Keratinocyte (primary cell): ENCODE results near the gene LDHB. TPM values are rescaled to one million over a fixed set of nuclear protein-coding genes. Genes with fewer than 3 reads are reported as not detected.

Experiments
- DNase-seq: peaks from one replicate; pipeline ENCODE4 v3.0.0-alpha.2; 2011; ENCODE audit warnings: low read depth, missing footprints, low spot score
- FAIRE-seq: peaks from 2 replicates; lab custom pipeline; 2011; peaks lifted over from hg19 to GRCh38; lab: Jason Lieb, UNC
- H2AFZ ChIP-seq: 2 replicates; pipeline ENCODE4 v1.6.0; 2012; ENCODE audit warnings: low read length, control low read depth, inconsistent platforms; ENCODE audit not compliant: control insufficient read depth
- H3K27ac ChIP-seq: 2 replicates; pipeline ENCODE4 v1.5.1; 2011; ENCODE audit warnings: low read length; ENCODE audit not compliant: control insufficient read depth, insufficient read depth
- H3K27me3 ChIP-seq: 3 replicates; pipeline ENCODE4 v1.6.0; 2011; ENCODE audit warnings: low read length; ENCODE audit not compliant: control insufficient read depth, insufficient read depth; ENCODE audit errors: extremely low read depth
- H3K36me3 ChIP-seq, 2 experiments: 2 replicates in 1 of 2; 3 replicates in 1 of 2; pipeline ENCODE4 v1.5.1; 2011; ENCODE audit warnings: low read length in 2 of 2, mild to moderate bottlenecking in 1 of 2; ENCODE audit not compliant: control insufficient read depth in 2 of 2, insufficient read depth in 2 of 2; ENCODE audit errors: extremely low read depth in 1 of 2
- H3K4me1 ChIP-seq: 3 replicates; pipeline ENCODE4 v1.5.1; 2011; ENCODE audit warnings: low read length; ENCODE audit not compliant: control insufficient read depth, insufficient read depth; ENCODE audit errors: extremely low read depth
- H3K4me2 ChIP-seq: 3 replicates; pipeline ENCODE4 v1.6.0; 2011; ENCODE audit warnings: low read depth, low read length; ENCODE audit not compliant: control insufficient read depth, insufficient read depth; ENCODE audit errors: extremely low read depth
- H3K4me3 ChIP-seq, 3 experiments: fragments of 200-600 bp in 1 of 3; sonication (generic) in 1 of 3; 2 replicates in 2 of 3; 3 replicates in 1 of 3; pipeline ENCODE4 v1.5.1; 2011 to 2016; ENCODE audit warnings: low read length in 3 of 3, mild to moderate bottlenecking in 3 of 3, control low read depth in 2 of 3, inconsistent platforms in 1 of 3, low read depth in 1 of 3, mixed read lengths in 1 of 3, mixed run types in 1 of 3, moderate library complexity in 1 of 3; ENCODE audit not compliant: control insufficient read depth in 2 of 3, insufficient read depth in 2 of 3; ENCODE audit errors: extremely low read depth in 1 of 3
- H3K79me2 ChIP-seq: 2 replicates; pipeline ENCODE4 v1.6.0; 2012; ENCODE audit warnings: low read length; ENCODE audit not compliant: control insufficient read depth, insufficient read depth
- H3K9ac ChIP-seq: 3 replicates; pipeline ENCODE4 v1.6.0; 2011; ENCODE audit warnings: low read length; ENCODE audit not compliant: control insufficient read depth, insufficient read depth; ENCODE audit errors: extremely low read depth
- H3K9me1 ChIP-seq: 3 replicates; pipeline ENCODE4 v1.6.0; 2011; ENCODE audit warnings: low read length; ENCODE audit not compliant: control insufficient read depth, insufficient read depth; ENCODE audit errors: extremely low read depth
- H3K9me3 ChIP-seq: 2 replicates; pipeline ENCODE4 v1.5.1; 2012; ENCODE audit warnings: low read depth, low read length; ENCODE audit not compliant: control insufficient read depth
- H4K20me1 ChIP-seq: 3 replicates; pipeline ENCODE4 v1.6.0; 2011; ENCODE audit warnings: low read length; ENCODE audit not compliant: control insufficient read depth, insufficient read depth; ENCODE audit errors: extremely low read depth
- EZH2 ChIP-seq: IDR thresholded peaks from one replicate; pipeline ENCODE4 v1.6.1; 2012; ENCODE audit warnings: inconsistent platforms, mild to moderate bottlenecking, low read length, moderate library complexity
- dilution Hi-C: fragments of 300-500 bp; cut with MboI; formaldehyde crosslinking; loops from one replicate; pipeline ENCODE4 v1.7.0; 2020; ENCODE audit warnings: low sequenced_read_pairs; ENCODE audit not compliant: extremely low pct_ligation_motif_present
- polyA plus RNA-seq, 5 experiments: library from polyadenylated mRNA; depleted of rRNA in 3 of 5; stranded (reverse) in 3 of 5; stranded (forward) in 1 of 5; unstranded in 1 of 5; fragments of >200 nt; gene quantifications; 1 replicate in 1 of 5; 2 replicates in 3 of 5; 3 replicates in 1 of 5; pipeline versions ENCODE4 v1.2.1 to v1.2.3, GENCODE V29; 2011 to 2012; ENCODE audit warnings: missing spikeins in 2 of 5, low read depth in 1 of 5, low replicate concordance in 1 of 5
- TF ChIP-seq, protein P1 (sequence below), 3 experiments: IDR thresholded peaks in 1 of 3; conservative IDR thresholded peaks in 1 of 3; optimal IDR thresholded peaks in 1 of 3; 2 replicates in 2 of 3; 3 replicates in 1 of 3; pipeline versions ENCODE3 to v1.5.1; 2011; ENCODE audit warnings: low read length in 3 of 3, mild to moderate bottlenecking in 3 of 3, moderate library complexity in 2 of 3, control low read depth in 1 of 3, inconsistent platforms in 1 of 3; ENCODE audit not compliant: insufficient read depth in 2 of 3; ENCODE audit errors: extremely low read depth in 1 of 3

The LDHB gene
- polyA plus RNA-seq, 1 donor (not counting 4 experiments of a cell fraction or from before 2014, with no cell fraction given): 1,063 TPM

DNA sequence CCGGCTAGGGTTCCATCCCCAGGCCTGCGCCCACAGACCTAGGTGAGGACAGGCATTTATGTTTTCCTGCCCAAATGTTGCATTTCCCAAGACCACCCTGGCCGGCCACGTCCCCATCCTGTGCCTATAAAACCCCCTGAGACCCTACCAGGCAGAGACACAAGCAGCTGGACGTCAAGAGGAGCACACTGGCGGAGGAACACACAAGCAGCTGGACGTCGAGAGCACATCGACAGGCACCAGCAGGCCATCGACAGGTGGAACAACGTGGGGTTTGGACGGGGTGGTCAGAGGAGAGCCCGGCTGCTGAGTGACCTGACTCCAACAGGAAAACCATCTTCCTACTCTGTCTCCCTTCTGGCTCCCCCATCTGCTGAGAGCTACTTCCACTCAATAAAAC, 19.6 kb upstream of the LDHB start:
- no peak overlapping the region for H3K9ac ChIP-seq
- FAIRE-seq (no peak), DNase-seq (no peak)
- no peak overlapping the region for H3K4me2 ChIP-seq
- H2AFZ ChIP-seq: no peak overlapping the region
- TF ChIP-seq, protein P1, sequence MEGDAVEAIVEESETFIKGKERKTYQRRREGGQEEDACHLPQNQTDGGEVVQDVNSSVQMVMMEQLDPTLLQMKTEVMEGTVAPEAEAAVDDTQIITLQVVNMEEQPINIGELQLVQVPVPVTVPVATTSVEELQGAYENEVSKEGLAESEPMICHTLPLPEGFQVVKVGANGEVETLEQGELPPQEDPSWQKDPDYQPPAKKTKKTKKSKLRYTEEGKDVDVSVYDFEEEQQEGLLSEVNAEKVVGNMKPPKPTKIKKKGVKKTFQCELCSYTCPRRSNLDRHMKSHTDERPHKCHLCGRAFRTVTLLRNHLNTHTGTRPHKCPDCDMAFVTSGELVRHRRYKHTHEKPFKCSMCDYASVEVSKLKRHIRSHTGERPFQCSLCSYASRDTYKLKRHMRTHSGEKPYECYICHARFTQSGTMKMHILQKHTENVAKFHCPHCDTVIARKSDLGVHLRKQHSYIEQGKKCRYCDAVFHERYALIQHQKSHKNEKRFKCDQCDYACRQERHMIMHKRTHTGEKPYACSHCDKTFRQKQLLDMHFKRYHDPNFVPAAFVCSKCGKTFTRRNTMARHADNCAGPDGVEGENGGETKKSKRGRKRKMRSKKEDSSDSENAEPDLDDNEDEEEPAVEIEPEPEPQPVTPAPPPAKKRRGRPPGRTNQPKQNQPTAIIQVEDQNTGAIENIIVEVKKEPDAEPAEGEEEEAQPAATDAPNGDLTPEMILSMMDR (optimal IDR thresholded peaks at IDR 0.05 in 1 of 3, IDR thresholded peaks at IDR 0.05 in 1 of 3, conservative IDR thresholded peaks at IDR 0.05 in 1 of 3; ENCODE audit: extremely low read depth in 1 of 3, insufficient read depth in 2 of 3, low read length in 3 of 3): no peak
- no peak for TF ChIP-seq EZH2
- H3K9me1 ChIP-seq: no peaks in the 10 kb centered on the region
- no peak overlapping the region for H3K4me3 ChIP-seq
- no peaks in the 10 kb centered on the region for H3K27me3 ChIP-seq
- no peaks in the 10 kb centered on the region for H3K9me3 ChIP-seq
- no peaks in the 10 kb centered on the region for H3K36me3 ChIP-seq
- H3K79me2 ChIP-seq: no peaks in the 10 kb centered on the region
- no peaks in the 10 kb centered on the region for H4K20me1 ChIP-seq
- no peak overlapping the region for H3K27ac ChIP-seq
- peaks cover 5% of the 10 kb centered on the region for H3K4me1 ChIP-seq
- dilution Hi-C loops: loop anchor here (25.0 kb wide), 1 partner anchor 335 kb away; no protein-coding TSS in a partner anchor

DNA sequence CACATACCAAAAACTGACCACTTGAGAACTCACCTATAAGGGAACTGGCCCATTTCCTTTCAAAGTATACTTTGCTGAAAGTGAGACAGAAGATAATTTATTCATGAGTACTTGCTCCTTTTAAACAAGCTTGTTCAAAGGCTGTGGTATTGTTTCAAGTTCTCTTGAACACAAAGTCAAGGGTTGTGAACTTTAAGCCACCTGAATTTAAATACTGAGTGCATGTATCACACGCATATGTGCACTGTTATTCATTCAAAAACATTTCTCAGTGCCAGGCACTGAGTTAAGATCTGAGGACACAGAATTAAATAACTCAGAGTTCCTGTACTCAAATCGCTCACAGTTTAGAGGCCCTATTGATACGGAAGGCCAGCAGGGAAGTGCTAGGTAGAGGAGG, 19.1 kb upstream of the LDHB start:
- no peak overlapping the region for H3K27ac ChIP-seq
- no peaks in the 10 kb centered on the region for H3K36me3 ChIP-seq
- dilution Hi-C loops: loop anchor here (25.0 kb wide), 1 partner anchor 336 kb away; no protein-coding TSS in a partner anchor
- H3K9me3 ChIP-seq: no peaks in the 10 kb centered on the region
- no peak overlapping the region for H3K4me2 ChIP-seq
- H2AFZ ChIP-seq: no peak overlapping the region
- no peak for TF ChIP-seq EZH2
- TF ChIP-seq, protein P1 (optimal IDR thresholded peaks at IDR 0.05 in 1 of 3, IDR thresholded peaks at IDR 0.05 in 1 of 3, conservative IDR thresholded peaks at IDR 0.05 in 1 of 3; ENCODE audit: extremely low read depth in 1 of 3, insufficient read depth in 2 of 3, low read length in 3 of 3): no peak
- no peak overlapping the region for H3K9ac ChIP-seq
- no peaks in the 10 kb centered on the region for H4K20me1 ChIP-seq
- H3K4me3 ChIP-seq: no peak overlapping the region
- no peak for DNase-seq
- peaks cover 5% of the 10 kb centered on the region for H3K4me1 ChIP-seq
- no peaks in the 10 kb centered on the region for H3K27me3 ChIP-seq
- H3K9me1 ChIP-seq: no peaks in the 10 kb centered on the region
- no peaks in the 10 kb centered on the region for H3K79me2 ChIP-seq
- no peak for FAIRE-seq
